GM18505 (cell line): ENCODE data around the gene SMIM31.

Source experiments
- ATAC-seq: cut with Tn5 transposase; IDR thresholded peaks from one replicate; pipeline ENCODE4 v1.9.1; 2021; ENCODE audit not compliant: unreplicated experiment
- POLR2A ChIP-seq: IDR thresholded peaks from 4 replicates; pipeline ENCODE4 v1.6.1; 2011; ENCODE audit warnings: borderline replicate concordance; ENCODE audit not compliant: insufficient read depth, insufficient read length; ENCODE audit errors: extremely low read depth

Gene SMIM31

GRCh38 chr4:164802301-164802901, 48.5 kb downstream of the SMIM31 start:
- TF ChIP-seq POLR2A, result no peak
- ATAC-seq, result no peak

GRCh38 chr4:164803702-164804101, 49.8 kb downstream of the SMIM31 start:
- no peak for ATAC-seq
- TF ChIP-seq POLR2A, result no peak

- no peak for ATAC-seq
Observed at GRCh38 chr4:164807611-164808010, 53.7 kb downstream of the SMIM31 start.

GRCh38 chr4:164813554-164813953, 59.6 kb downstream of the SMIM31 start:
- TF ChIP-seq POLR2A, result no peak
- no peak for ATAC-seq

More at GRCh38 chr4:164807611-164808010, 53.7 kb downstream of the SMIM31 start:
- no peak for TF ChIP-seq POLR2A

- TF ChIP-seq POLR2A, result no peak
- ATAC-seq, result no peak
Observed at GRCh38 chr4:164815711-164816110, 61.8 kb downstream of the SMIM31 start.

- no peak for TF ChIP-seq POLR2A
- ATAC-seq, result no peak
Observed at GRCh38 chr4:164819366-164819765, 65.4 kb downstream of the SMIM31 start.

- ATAC-seq, result no peak
- no peak for TF ChIP-seq POLR2A
Observed at GRCh38 chr4:164821711-164822110, 67.8 kb downstream of the SMIM31 start.

- no peak for ATAC-seq
- no peak for TF ChIP-seq POLR2A
Observed at GRCh38 chr4:164824581-164824980, 70.7 kb downstream of the SMIM31 start.

GRCh38 chr4:164828955-164829354, 75.0 kb downstream of the SMIM31 start:
- ATAC-seq, result no peak
- TF ChIP-seq POLR2A, result no peak

GRCh38 chr4:164846566-164846965, 92.6 kb downstream of the SMIM31 start:
- TF ChIP-seq POLR2A, result no peak
- no peak for ATAC-seq

GRCh38 chr4:164847016-164847415, 93.1 kb downstream of the SMIM31 start:
- no peak for ATAC-seq

GRCh38 chr4:164847967-164848649, 94.2 kb downstream of the SMIM31 start:
- no peak for TF ChIP-seq POLR2A
- peak; percentile 78 for ATAC-seq

More at GRCh38 chr4:164847016-164847415, 93.1 kb downstream of the SMIM31 start:
- TF ChIP-seq POLR2A, result no peak
